GM19099 (cell line): Measurements from ENCODE around the gene EPS8L2.

Experiments
- POLR2A ChIP-seq: IDR thresholded peaks from 3 replicates; pipeline ENCODE4 v1.6.1; 2011; ENCODE audit warnings: low read depth; ENCODE audit not compliant: insufficient read length; ENCODE audit errors: extremely low read depth

The EPS8L2 gene

GRCh38 chr11:705646-706438 lies at the start of gene EPS8L2:
Gene EPS8L2, plus strand, starts transcription at chr11:706231. Its CDS starts 3,177 bp downstream, at chr11:709408.
- TF ChIP-seq POLR2A, result no peak

DNA sequence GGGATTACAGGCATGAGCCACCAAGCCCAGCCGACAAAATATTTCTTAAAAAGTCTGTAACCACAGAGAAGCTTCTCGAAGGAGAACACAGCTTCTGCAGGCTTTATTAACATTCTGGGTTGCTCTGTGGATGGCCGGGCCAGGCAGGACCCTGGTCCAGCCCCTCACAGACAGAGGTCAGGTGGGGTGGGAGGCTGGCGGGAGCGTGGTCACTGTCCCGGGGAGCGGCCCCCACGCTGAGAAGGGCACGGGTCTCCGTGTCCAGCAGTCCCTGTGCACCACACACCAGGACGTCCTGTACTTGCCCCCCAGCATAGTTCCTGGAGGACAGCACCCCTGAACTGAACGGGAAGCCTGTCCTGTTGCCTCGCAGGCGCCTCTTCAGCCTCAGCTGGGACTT lies 49.6 kb upstream of the EPS8L2 start:
- TF ChIP-seq POLR2A, result no peak

DNA sequence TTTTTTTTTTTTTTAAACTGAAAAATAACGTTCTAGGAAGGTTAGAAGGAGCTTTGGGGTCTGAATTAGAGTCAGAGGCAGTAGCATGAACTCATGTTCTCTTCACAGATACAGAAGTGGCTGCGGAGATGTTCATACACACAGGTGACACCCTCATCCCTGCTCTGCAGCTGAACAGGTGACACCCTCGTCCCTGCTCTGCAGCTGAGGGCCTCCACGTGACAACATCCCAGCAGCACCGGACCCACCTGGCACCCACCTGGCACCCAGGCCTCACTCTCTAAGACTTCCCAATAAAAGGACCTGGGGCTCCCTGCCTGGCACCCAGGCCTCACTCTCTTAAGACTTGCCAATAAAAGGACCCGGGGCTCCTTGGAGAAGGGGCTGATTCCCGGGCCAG lies 49.2 kb upstream of the EPS8L2 start:
- no peak for TF ChIP-seq POLR2A

GRCh38 chr11:657691-658126 lies 48.3 kb upstream of the EPS8L2 start:
- no peak for TF ChIP-seq POLR2A

GRCh38 chr11:659532-660085 lies 46.4 kb upstream of the EPS8L2 start:
- no peak for TF ChIP-seq POLR2A

GRCh38 chr11:660281-660680 lies 45.8 kb upstream of the EPS8L2 start:
- no peak for TF ChIP-seq POLR2A

DNA sequence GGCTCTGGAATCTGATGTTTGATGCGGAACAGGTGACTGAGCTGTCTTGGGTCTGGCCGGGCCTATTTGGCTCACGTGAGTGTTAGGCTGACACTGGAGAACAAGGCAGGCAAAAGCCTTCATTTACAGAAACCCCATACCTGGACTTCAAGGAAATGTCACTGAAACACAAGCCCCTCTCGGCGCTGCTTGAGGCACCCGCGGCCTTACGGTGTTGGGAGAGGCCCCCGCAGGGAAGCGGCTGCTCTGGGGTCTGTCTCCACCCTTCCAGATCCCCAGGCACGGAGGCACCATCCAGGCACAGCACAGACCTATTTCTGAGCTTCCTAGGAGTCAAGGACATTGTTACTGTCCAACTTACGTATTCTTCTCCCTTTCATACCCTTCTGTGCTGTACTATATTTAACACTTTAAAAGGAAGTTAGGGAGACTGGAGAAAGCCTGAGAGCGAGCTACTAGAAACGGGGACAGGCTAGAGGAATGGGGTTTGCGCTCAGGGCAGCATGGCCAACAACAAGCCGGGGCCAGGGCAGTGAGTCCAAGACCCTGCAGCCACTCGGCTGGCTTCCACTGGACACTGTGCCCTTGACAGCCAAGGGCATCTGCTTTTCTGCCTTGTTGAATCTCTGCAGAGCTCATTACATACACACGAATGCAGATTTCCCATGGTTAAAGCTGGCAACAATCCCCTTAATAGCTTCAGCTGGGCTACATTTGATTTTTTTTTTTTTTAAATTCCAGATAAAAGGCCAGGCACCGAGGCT lies 45.2 kb upstream of the EPS8L2 start:
- no peak for TF ChIP-seq POLR2A

DNA sequence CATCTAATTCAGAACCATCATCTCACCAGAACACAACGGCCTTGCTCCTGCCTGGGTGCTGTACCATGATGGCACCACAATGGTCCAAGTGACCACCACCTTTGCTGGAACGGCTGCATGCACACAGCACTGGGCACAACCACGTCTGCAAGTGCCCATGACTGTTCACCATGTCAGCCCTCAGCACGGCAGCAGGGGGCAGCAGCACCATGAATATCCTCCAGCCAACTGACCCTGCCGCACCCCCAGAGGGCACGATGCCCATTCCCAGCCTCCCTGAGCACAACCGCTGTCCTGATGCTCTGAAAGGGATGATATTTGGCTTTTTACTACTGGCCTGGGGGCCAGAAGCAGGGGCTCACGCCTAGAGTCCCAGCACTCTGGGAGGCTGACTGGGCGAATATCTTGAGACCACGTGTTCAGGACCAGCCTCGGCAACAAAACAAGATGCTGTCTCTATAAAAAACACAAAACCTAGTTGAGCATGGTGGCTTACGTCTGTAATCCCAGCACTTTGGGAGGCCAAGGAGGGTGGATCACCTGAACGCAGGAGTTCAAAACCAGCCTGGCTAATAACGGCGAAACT lies 43.2 kb upstream of the EPS8L2 start:
- no peak for TF ChIP-seq POLR2A

DNA sequence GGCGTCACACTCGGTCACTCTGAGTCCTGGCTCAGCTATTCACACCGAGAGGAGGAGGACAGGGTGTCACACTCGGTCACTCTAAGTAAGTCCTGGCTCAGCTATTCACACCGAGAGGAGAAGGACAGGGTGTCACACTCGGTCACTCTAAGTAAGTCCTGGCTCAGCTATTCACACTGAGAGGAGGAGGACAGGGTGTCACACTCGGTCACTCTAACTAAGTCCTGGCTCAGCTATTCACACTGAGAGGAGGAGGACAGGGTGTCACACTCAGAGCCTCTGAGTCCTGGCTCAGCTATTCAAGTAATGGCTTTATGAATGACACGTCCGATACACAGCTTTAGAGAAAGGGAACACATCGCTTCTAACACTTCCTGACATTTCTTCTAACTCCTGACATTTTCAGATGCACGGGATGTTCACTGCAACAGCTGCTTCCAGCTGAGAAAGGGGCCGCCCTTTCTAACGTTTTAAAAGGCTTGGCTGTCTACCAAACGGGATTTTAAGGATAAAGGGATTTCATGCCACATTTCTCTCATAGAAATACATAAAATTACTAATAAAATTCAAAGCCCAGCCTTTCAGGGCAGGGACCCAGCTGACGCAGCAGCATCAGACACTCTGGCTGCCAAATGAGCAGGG lies 40.8 kb upstream of the EPS8L2 start:
- TF ChIP-seq POLR2A, result no peak

- no peak for TF ChIP-seq POLR2A
Measured at GRCh38 chr11:665704-666281, 40.2 kb upstream of the EPS8L2 start.

DNA sequence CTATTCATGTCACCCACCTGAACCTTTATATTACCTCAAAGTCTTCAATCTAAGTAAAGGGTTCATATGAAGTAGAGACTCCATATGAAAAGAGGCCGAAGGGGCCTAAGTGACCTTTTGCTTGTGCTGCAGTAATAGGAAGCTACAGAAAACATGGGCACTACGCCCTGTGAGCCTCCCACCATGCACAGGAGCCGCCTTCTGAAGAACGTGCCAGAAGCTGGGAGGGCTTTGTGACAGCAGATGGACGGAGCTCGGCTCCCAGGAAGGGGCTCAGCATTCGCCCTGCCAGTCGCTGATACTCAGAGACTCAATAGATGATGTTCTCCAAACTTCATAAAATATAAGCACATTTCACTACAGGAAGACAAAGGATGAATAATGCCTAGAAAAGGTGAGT lies 32.2 kb upstream of the EPS8L2 start:
- TF ChIP-seq POLR2A, result no peak

- TF ChIP-seq POLR2A, result no peak
Measured at GRCh38 chr11:674406-674805, 31.6 kb upstream of the EPS8L2 start.

- no peak for TF ChIP-seq POLR2A
Measured at GRCh38 chr11:678297-678696, 27.7 kb upstream of the EPS8L2 start.

DNA sequence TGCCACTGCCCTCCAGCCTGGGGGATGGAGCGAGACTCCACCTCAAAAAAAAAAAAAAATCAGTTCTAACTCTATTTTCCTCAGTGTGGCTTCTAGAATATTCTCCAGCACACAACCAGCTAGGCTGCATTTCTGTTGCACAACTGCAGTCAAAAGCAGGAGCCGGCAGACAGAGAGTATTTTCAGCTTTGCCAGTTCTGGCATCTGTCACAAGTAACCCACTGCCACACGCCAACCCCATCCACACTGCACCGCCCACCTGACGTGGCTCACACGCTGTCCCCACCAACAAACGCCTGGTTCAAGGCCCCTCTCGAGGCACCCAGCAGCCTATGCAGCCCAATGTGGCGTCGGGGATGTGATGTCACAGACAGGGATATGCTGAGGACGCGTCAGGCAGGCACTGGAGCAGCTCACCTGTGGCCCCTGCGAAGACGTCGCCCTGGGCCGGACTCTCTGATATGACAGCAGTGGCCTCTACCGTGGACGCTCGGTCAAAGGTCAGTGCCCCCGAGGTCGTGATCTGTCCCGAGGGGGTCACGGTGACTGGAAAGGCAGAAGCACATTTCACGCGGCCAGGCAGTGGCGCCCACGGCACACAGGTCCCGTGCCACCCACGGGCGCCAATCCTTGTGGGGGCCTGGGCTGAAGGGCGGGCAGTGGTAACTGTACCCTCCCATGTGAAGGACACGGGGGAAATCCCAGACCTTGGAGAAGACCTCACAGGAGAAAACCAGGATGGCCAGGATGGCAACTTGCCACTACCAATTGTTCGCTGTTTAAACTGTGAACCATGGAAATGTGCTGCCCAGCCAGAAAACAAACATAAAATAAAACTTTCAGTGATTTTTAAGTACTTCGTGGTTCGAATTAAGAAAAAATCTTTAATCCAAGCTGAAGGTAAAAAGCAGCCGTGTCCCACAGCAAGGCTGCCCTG lies 26.5 kb upstream of the EPS8L2 start:
- TF ChIP-seq POLR2A, result no peak

- no peak for TF ChIP-seq POLR2A
Measured at GRCh38 chr11:680476-680875, 25.6 kb upstream of the EPS8L2 start.
